Stomach (tissue), 9 donors: ENCODE data around the gene OR2A12. TPM values are rescaled to one million over a fixed set of nuclear protein-coding genes. Genes with fewer than 3 reads are reported as not detected.

Experiments
- DNase-seq, 2 donors: peaks; one replicate each; pipeline versions ENCODE4 v3.0.0 to v3.0.0-alpha.2; 2013 to 2019
- H3K27ac ChIP-seq, 5 donors: fragments of 200-600 bp in 4 of 5; sonication (generic) in 4 of 5; one replicate each; pipeline ENCODE4 v1.5.1; 2013 to 2019; ENCODE audit warnings: mild to moderate bottlenecking in 1 of 5, moderate library complexity in 1 of 5
- H3K27me3 ChIP-seq, 3 donors: fragments of 200-600 bp; sonication (generic); one replicate each; pipeline ENCODE4 v1.5.1; 2017 to 2019; ENCODE audit warnings: mixed run types in 1 of 3
- H3K36me3 ChIP-seq, 4 donors: fragments of 200-600 bp; sonication (generic); 1 replicate in 3 of 4; 2 replicates in 1 of 4; pipeline ENCODE4 v1.5.1; 2016 to 2019
- H3K4me1 ChIP-seq, 4 donors: fragments of 200-600 bp; sonication (generic); one replicate each; pipeline ENCODE4 v1.5.1; 2016 to 2019
- H3K4me3 ChIP-seq, 4 donors: fragments of 200-600 bp; sonication (generic) in 3 of 4; one replicate each; pipeline ENCODE4 v1.5.1; 2016 to 2019; ENCODE audit warnings: mild to moderate bottlenecking in 1 of 4
- H3K9me3 ChIP-seq, 4 donors: fragments of 200-600 bp; sonication (generic); one replicate each; pipeline ENCODE4 v1.5.1; 2016 to 2019
- EP300 ChIP-seq: sonication (generic); formaldehyde crosslinking; IDR thresholded peaks from one replicate; pipeline ENCODE4 v1.6.1; 2017; ENCODE audit warnings: antibody characterized with exemption
- POLR2A ChIP-seq, 4 donors: fragments of 450-650 bp; IDR thresholded peaks; one replicate each; pipeline ENCODE4 v1.6.1; 2016; ENCODE audit warnings: antibody characterized with exemption in 4 of 4, control low read depth in 2 of 4, mild to moderate bottlenecking in 1 of 4, moderate library complexity in 1 of 4
- POLR2AphosphoS5 ChIP-seq, 3 donors: sonication (generic); formaldehyde crosslinking; IDR thresholded peaks; one replicate each; pipeline ENCODE4 v1.6.1; 2016; ENCODE audit warnings: antibody characterized with exemption in 3 of 3
- WGBS, 5 donors: extraction: QIAGEN DNeasy Blood & Tissue Kit in 3 of 5; methylation state at CpG; one replicate each; pipeline versions ENCODE4 v1.1.5 to v1.1.7; 2013 to 2018; 5-methylcytosine and 5-hydroxymethylcytosine counted together
- intact Hi-C: fragments of 100-400 bp; cut with DNase I; formaldehyde crosslinking; loops from one replicate; pipeline ENCODE4 v1.15.1; 2023; ENCODE audit warnings: low total_unique reads
- polyA plus RNA-seq, 3 donors: library from polyadenylated mRNA; stranded (reverse); fragments of 200-250 nt; gene quantifications; one replicate each; pipeline ENCODE4 v1.2.3, GENCODE V29; 2013
- total RNA-seq, 5 donors: library from RNA; depleted of rRNA; stranded (reverse); fragments of >200 nt; gene quantifications; one replicate each; pipeline versions ENCODE4 v1.1.0 to v1.2.3, GENCODE V29; 2014 to 2016
- TF ChIP-seq, protein P1 (sequence below), 7 experiments: fragments of 450-650 bp in 4 of 7; fragments of 200-600 bp in 3 of 7; sonication (generic) in 3 of 7; IDR thresholded peaks; one replicate each; pipeline ENCODE4 v1.5.1; 2016 to 2019; ENCODE audit warnings: antibody characterized with exemption in 7 of 7, control low read depth in 2 of 7, mild to moderate bottlenecking in 1 of 7
- donor health status: healthy with polysubstance abuse.
- donor health status: Bipolar disorder and iron deficiency.
- donor health status: healthy.

OR2A12 gene
- total and polyA plus RNA-seq, 8 donors: not detected

DNA sequence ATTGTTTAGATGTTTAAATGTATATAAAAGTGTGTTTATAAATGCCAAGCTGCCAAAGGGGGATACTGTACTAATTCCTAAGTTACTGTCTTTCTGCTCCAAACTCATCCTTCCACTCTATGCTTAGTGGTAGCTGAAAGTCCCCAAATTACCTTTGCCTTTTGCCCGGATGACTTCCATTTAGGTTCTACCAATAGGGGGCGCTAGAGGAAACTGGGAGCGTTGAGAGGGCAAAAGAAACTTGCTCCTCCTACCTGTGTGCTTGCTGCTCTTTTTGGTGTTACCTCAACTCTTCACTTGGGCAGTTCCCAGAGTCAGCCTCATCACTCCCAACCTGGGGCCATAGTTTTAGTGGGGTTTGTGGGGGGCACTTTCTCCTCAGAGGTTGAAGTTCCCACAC is 22.4 kb upstream of the OR2A12 start:
- 34 to 40% (median 39%) methylated on average over 3 of the region's 3 CpGs for WGBS, 5 donors
- no peak overlapping the region for H3K27ac ChIP-seq

DNA sequence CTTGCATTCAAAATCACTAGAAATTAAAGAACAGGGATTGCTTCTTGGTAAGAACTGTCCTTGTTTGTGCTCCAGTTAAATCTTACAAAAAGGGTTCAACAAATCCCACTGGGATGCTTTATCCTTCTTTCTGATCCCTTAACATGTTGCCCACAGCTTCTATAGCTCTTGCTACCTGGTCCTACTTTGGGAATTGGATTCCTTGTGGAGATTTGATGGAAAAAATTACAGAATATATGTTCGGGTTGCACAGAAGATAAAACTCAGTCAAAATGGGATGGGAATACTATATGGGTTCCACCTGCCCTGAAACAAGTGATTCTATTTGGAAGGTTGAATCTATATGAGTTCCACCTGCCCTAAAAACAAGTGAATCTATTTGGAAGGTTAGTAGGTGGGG is 16.6 kb upstream of the OR2A12 start, which contains the start of gene OR2A25:
TSS of gene OR2A25 (plus strand) at position 301 of the 400 bp plus-strand sequence. CDS start 4,409 bp downstream, outside the sequence.
- Histone ChIP-seq H3K4me1 (no peaks in the 10 kb centered on the region), H3K9me3 (no peaks in the 10 kb centered on the region), H3K4me3 (no peak within 1 kb of the TSS), H3K36me3 (no peaks in the 10 kb centered on the region), H3K27me3 (no peaks in the 10 kb centered on the region), H3K27ac (no peak within 1 kb of the TSS)
- DNase-seq: no peak
- WGBS, 5 donors: 71 to 86% (median 81%) methylated on average over 1 of the region's 1 CpG
- TF ChIP-seq POLR2A (IDR thresholded peaks at IDR 0.05): no peak
- TF ChIP-seq, protein P1, sequence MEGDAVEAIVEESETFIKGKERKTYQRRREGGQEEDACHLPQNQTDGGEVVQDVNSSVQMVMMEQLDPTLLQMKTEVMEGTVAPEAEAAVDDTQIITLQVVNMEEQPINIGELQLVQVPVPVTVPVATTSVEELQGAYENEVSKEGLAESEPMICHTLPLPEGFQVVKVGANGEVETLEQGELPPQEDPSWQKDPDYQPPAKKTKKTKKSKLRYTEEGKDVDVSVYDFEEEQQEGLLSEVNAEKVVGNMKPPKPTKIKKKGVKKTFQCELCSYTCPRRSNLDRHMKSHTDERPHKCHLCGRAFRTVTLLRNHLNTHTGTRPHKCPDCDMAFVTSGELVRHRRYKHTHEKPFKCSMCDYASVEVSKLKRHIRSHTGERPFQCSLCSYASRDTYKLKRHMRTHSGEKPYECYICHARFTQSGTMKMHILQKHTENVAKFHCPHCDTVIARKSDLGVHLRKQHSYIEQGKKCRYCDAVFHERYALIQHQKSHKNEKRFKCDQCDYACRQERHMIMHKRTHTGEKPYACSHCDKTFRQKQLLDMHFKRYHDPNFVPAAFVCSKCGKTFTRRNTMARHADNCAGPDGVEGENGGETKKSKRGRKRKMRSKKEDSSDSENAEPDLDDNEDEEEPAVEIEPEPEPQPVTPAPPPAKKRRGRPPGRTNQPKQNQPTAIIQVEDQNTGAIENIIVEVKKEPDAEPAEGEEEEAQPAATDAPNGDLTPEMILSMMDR (IDR thresholded peaks at IDR 0.05): no peak
- TF ChIP-seq EP300: no peak
- no peak for TF ChIP-seq POLR2AphosphoS5 (IDR thresholded peaks at IDR 0.05)
- intact Hi-C loops: no loop called here

More for the DNA sequence above, 22.4 kb upstream of the OR2A12 start:
- no peak overlapping the region for H3K4me3 ChIP-seq
- H3K36me3 ChIP-seq: no peaks in the 10 kb centered on the region
- no peaks in the 10 kb centered on the region for H3K4me1 ChIP-seq
- no peak for TF ChIP-seq POLR2AphosphoS5 (IDR thresholded peaks at IDR 0.05)
- TF ChIP-seq, protein P1 (IDR thresholded peaks at IDR 0.05): no peak
- TF ChIP-seq EP300: no peak
- TF ChIP-seq POLR2A (IDR thresholded peaks at IDR 0.05): no peak
- intact Hi-C loops: no loop called here
- DNase-seq: no peak
- H3K27me3 ChIP-seq: no peaks in the 10 kb centered on the region
- H3K9me3 ChIP-seq: peaks cover 0 to 11% (median 2%) of the 10 kb centered on the region in 4 donors

DNA sequence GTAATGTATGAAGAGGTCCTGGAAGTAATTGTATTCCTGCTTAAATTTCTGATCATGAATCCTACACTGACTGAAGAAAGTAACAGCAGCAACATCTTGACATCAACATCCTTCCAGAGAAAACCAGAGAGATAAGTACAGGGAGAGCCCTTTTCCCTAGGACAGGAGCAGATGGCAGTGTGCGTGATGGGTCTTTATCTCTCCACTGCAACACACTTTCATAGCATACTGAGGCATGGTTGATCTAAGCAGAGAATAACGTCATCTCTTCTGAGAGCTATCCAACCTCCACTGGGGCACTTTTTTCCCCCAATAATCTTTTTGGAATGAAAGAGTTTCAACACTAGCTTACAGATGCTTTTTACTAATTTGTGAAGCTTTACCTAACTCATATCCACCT is 16.1 kb upstream of the OR2A12 start:
- Histone ChIP-seq H3K4me1 (no peaks in the 10 kb centered on the region), H3K36me3 (no peaks in the 10 kb centered on the region), H3K27ac (no peak overlapping the region), H3K9me3 (no peaks in the 10 kb centered on the region), H3K27me3 (no peaks in the 10 kb centered on the region), H3K4me3 (no peak overlapping the region)
- 66 to 80% (median 75%) methylated on average over 2 of the region's 2 CpGs for WGBS, 5 donors
- no peak for TF ChIP-seq POLR2AphosphoS5 (IDR thresholded peaks at IDR 0.05)
- DNase-seq: no peak
- intact Hi-C loops: no loop called here

DNA sequence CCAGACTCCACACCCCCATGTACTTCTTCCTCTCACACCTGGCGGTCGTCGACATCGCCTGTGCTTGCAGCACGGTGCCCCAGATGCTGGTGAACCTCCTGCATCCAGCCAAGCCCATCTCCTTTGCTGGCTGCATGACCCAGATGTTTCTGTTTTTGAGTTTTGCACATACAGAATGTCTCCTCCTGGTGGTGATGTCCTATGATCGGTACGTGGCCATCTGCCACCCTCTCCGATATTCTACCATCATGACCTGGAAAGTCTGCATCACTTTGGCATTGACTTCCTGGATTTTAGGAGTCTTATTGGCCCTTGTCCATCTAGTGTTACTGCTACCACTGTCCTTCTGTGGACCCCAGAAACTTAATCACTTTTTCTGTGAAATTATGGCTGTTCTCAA is 11.7 kb upstream of the OR2A12 start:
- Histone ChIP-seq H3K27ac (no peak overlapping the region), H3K36me3 (no peaks in the 10 kb centered on the region), H3K9me3 (no peaks in the 10 kb centered on the region), H3K4me3 (no peak overlapping the region), H3K4me1 (no peaks in the 10 kb centered on the region), H3K27me3 (no peaks in the 10 kb centered on the region)
- intact Hi-C loops: no loop called here
- TF ChIP-seq EP300: no peak
- TF ChIP-seq POLR2A (IDR thresholded peaks at IDR 0.05): no peak
- TF ChIP-seq POLR2AphosphoS5 (IDR thresholded peaks at IDR 0.05): no peak
- 87 to 93% (median 92%) methylated on average over 8 of the region's 8 CpGs for WGBS, 5 donors
- DNase-seq: no peak

DNA sequence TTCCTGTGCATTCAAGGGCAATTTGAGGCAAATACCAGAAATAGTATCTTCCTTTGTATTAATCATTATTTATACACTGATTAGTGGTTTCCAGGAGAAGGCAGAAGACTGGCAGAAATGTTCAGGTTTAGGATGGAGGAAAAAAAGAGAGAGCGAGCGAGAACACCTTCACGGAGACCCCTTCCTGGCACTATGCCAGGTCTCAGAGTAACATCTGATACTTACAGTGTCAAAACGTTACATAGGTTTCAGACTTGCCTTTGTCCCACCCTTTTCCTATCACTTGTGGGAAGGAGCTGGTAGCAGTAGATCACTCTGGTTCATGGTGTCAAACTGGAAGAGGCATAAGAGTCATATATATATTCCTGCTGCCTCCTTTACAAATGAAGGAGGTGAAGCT is 652 bp downstream of the OR2A12 start:
- DNase-seq: no peak
- Histone ChIP-seq H3K27ac (no peak overlapping the region), H3K27me3 (no peaks in the 10 kb centered on the region), H3K36me3 (no peaks in the 10 kb centered on the region), H3K9me3 (peaks cover 0 to 6% (median 3%) of the 10 kb centered on the region in 4 donors), H3K4me1 (no peaks in the 10 kb centered on the region), H3K4me3 (no peak overlapping the region)
- intact Hi-C loops: no loop called here
- WGBS, 5 donors: 48 to 64% (median 62%) methylated on average over 4 of the region's 4 CpGs
- TF ChIP-seq EP300 (no peak), POLR2A (IDR thresholded peaks at IDR 0.05) (no peak), POLR2AphosphoS5 (IDR thresholded peaks at IDR 0.05) (no peak)
- TF ChIP-seq, protein P1 (IDR thresholded peaks at IDR 0.05): no peak
